ENCODE data around the gene TPST1. TPM values are rescaled to one million over a fixed set of nuclear protein-coding genes. Genes with fewer than 3 reads are reported as not detected.

The TPST1 gene
- total RNA-seq, 1 experiment from 2014 or later, result 15.9 TPM

DNA sequence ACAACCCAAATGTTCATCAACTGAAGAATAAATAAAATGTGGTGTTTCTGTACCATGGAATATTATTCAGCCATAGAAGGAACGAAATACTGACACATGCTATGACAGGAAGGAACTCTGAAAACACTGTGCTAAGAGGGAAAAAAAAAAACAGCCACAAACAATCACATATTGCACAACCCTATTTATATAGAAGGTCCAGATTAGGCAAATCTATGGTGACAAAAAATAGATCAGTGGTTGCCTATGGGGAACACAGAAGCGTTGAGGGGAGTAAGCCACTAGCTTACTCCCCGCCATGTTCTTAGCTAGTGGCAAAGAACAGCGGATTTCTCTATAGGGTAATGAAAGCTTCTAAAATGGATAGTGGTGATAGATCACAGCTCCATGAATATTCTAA lies 198.4 kb downstream of the TPST1 start:
- Mint-ChIP-seq H3K27ac (no peak overlapping the region), H3K4me3 (no peak overlapping the region), H3K9me3 (no peaks in the 10 kb centered on the region), H3K4me1 (no peaks in the 10 kb centered on the region), H3K36me3 (ENCODE audit: insufficient read depth in 1 of 3, low read depth in 3 of 3) (peaks cover 6 to 21% (median 17%) of the 10 kb centered on the region in 3 experiments; a peak in 6 of 7 replicates), H3K27me3 (ENCODE audit: low read depth) (no peaks in the 10 kb centered on the region)
- H3K14ac ChIP-seq (ENCODE audit: insufficient read depth, low read length), result no peak overlapping the region
- H3K79me2 ChIP-seq (ENCODE audit: insufficient read depth, low read length), result no peaks in the 10 kb centered on the region
- H3K56ac ChIP-seq (ENCODE audit: insufficient read length, low read depth, low read length), result no peak overlapping the region
- H4K5ac ChIP-seq (ENCODE audit: insufficient read length, low read depth, low read length), result no peak overlapping the region
- H4K20me1 ChIP-seq (ENCODE audit: control insufficient read depth, insufficient read depth, insufficient read length), result no peaks in the 10 kb centered on the region
- H3K27me3 ChIP-seq (ENCODE audit: insufficient read depth, low read length), result no peaks in the 10 kb centered on the region
- no peaks in the 10 kb centered on the region for H3K4me1 ChIP-seq (ENCODE audit: insufficient read depth, low read length)
- H3K4me2 ChIP-seq (ENCODE audit: insufficient read depth, insufficient read length, low read length), result no peak overlapping the region
- H3T11ph ChIP-seq (ENCODE audit: low read length), result no peak overlapping the region
- no peak overlapping the region for H3K4ac ChIP-seq (ENCODE audit: low read depth, low read length)
- H3K9ac ChIP-seq (ENCODE audit: extremely low read depth, insufficient read length, low read length), result no peak overlapping the region
- TF ChIP-seq CTCF (conservative IDR thresholded peaks at IDR 0.05), result no peak
- no peak overlapping the region for H3K27ac ChIP-seq (ENCODE audit: insufficient read length, low read depth, low read length)
- no peak overlapping the region for H2AK5ac ChIP-seq (ENCODE audit: insufficient read length, low read length)
- H3K9me3 ChIP-seq (ENCODE audit: control insufficient read depth, low read depth, low read length), result no peaks in the 10 kb centered on the region
- no peaks in the 10 kb centered on the region for H3K79me1 ChIP-seq (ENCODE audit: insufficient read depth, low read depth, low read length, poor library complexity, severe bottlenecking)
- H3K23ac ChIP-seq (ENCODE audit: insufficient read length, low read depth, low read length), result no peak overlapping the region
- WGBS (ENCODE audit: extremely low coverage, insufficient read length, low lambda C conversion rate), result no CpG with 5 or more reads among the region's 4 CpGs
- H2BK120ac ChIP-seq (ENCODE audit: low read depth, low read length, poor library complexity, severe bottlenecking), result no peak overlapping the region
- no peak overlapping the region for H2AFZ ChIP-seq (ENCODE audit: low read length)
- no peak overlapping the region for H4K91ac ChIP-seq (ENCODE audit: insufficient read length, low read depth, low read length)
- H3K18ac ChIP-seq (ENCODE audit: insufficient read length, low read depth, low read length), result no peak overlapping the region
- no peak overlapping the region for H2BK20ac ChIP-seq (ENCODE audit: low read depth, low read length, poor library complexity, severe bottlenecking)
- H2BK15ac ChIP-seq (ENCODE audit: low read depth, low read length), result no peak overlapping the region
- H2BK12ac ChIP-seq (ENCODE audit: insufficient read length, low read depth, low read length), result no peak overlapping the region
- no peak for DNase-seq
- H2BK5ac ChIP-seq (ENCODE audit: insufficient read length, low read length), result no peak overlapping the region
- no peak overlapping the region for H4K8ac ChIP-seq (replicated peaks; ENCODE audit: insufficient read length, low read depth, low read length)
- no peaks in the 10 kb centered on the region for H3K23me2 ChIP-seq (ENCODE audit: insufficient read length, low read depth, low read length, poor library complexity, severe bottlenecking)
